Ramos (cell line): ENCODE data around the gene SASS6.

Source experiments
- in situ Hi-C: fragments of 300-500 bp; cut with MboI; formaldehyde crosslinking; loops from one replicate; pipeline ENCODE4 v1.14.3; 2022; ENCODE audit warnings: low sequenced_read_pairs; ENCODE audit not compliant: unreplicated experiment

SASS6 gene

GRCh38 chr1:100132566-100133477 is at the start of gene SASS6, which contains the start of gene TRMT13:
Gene SASS6 (minus strand): TSS chr1:100132930. CDS start chr1:100132814, 116 bp downstream.
Gene TRMT13 (plus strand): TSS chr1:100133163. CDS start chr1:100133169, 6 bp downstream.
- in situ Hi-C loops: no loop called here

- in situ Hi-C loops: no loop called here
These were observed 45.4 kb upstream of the SASS6 start, which contains the start of gene LRRC39 for GRCh38 chr1:100178091-100178490. Gene LRRC39 (minus strand): TSS chr1:100178256. CDS start chr1:100168516, 9,740 bp downstream.

DNA sequence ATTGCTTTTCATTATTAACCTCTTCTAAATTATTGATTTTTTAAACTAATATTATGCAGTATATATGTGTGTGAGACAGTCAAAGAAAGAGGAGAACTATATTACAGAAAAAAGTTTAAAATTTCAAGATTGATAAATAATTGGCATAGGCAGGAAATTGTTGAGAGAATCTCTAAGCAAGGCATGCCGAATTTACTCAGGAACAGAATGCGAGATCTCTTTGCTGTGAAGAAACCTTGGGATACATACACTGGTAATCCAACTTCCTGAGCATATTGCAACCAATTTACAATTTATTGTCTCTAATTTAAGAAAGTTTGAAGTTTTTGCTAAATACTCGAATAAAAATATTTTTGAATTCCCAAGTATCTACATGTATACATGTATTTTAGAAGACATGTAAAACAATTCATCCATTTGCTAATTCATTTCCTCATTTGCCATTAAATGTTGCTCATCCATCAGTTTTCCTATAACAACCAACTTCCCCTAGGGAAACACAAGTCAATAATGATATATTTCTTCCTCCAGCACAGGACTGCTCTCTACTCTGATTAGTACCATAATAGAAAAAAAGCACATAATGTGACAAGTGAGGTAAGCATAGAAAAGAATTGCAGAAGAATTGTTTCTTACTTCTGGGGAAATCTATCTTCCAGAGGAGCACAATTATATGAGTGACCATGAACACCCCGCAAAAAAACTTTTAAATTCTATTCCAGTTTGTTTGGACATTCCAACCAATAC is 44.7 kb upstream of the SASS6 start:
- in situ Hi-C loops: no loop called here

- in situ Hi-C loops: no loop called here
These were observed 35.3 kb upstream of the SASS6 start for GRCh38 chr1:100168051-100168450.

GRCh38 chr1:100164702-100165101 is 32.0 kb upstream of the SASS6 start:
- in situ Hi-C loops: no loop called here

DNA sequence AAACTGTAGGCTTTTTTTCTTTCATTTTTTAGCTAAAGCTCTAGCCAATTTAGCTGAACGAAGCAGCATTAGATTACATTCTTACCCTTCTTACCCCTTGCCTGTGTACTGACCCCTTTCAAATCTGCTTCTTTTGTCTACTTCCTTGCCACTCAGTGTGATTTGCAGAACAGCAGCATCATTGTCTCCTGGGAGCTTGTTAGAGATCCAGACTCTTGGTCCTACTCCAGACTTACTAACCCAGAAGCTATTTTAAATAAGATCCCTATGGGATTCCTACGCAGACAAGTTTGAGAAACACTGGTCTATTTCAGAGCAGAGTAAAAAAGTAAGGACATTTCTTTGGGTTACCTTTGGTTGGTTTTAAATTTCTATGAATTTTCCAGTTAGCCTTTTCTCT is 31.5 kb upstream of the SASS6 start:
- in situ Hi-C loops: no loop called here

- in situ Hi-C loops: no loop called here
These were observed 30.2 kb upstream of the SASS6 start for GRCh38 chr1:100162881-100163280.

GRCh38 chr1:100152271-100152670 is 19.5 kb upstream of the SASS6 start:
- in situ Hi-C loops: no loop called here

DNA sequence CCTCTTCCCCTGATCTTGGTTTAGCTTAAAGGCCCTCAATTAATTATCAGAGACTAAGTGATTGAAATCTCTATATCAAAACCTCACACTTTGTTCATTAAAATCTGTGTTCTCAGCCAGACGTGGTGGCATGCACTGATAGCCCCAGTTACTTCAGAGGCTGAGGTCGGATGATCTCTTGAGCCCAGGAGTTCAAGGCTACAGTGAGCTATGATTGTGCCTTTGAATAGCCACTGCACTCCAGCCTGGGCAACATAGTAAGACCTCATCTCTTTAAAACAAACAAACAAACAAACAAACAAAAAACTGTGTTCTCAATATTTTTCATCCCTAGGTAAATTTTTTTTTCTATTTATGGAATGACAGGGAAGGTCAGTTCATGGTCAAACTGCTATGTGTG is 18.9 kb upstream of the SASS6 start:
- in situ Hi-C loops: no loop called here

DNA sequence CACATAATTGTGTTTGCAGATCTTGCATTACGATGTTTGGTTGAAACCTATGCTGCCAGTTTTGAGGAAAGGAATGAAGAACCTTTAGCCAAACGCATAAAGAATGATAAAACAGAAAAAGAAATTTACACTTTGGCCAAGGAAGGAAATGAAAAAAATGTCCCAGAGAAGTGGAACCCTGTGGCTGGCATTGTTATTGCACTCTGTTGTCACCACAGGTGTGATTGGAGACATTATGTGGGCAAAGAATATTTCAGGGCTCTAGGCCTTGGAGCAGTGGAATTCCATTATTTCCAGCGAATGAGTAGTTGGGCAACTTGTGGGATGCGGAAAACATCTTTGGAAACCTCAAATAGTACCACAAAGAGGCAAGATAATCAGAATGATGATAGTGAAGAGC is 15.1 kb upstream of the SASS6 start:
- in situ Hi-C loops: no loop called here

DNA sequence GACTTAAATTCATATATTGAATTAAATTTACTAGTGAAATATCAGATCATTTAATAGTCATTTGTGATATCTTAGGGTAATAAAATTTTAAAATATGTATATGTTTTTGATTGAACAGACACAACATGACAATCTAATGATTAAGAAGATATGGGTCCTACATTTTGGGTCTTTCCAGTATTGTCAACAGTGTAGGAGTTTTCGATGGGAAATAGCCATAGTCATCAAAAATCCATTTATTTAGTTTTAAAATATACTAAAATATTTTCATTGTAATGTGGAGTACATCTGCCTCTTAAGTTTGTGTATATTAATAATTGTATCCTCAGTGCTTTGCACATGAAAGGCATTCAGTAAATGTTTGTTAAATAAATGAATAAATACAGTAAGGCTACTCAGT is 14.2 kb upstream of the SASS6 start:
- in situ Hi-C loops: no loop called here

DNA sequence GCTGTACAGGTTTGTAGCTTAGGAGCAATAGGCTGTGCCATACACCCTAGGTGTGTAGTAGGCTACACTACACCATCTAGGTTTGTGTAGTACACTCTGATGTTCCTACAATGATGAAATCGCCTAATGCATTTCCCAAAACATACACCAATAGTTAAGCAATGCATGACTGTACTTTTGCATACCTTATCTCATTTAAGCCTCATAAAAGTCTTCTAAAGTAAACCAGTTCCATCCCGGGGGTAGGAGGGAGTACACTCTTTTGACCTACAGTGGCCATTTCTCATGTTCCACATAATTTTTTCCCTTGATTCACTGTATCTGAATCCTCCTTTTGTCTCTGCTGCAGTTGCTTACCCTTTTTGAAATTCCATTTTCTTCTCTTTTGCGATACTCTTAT is 12.4 kb upstream of the SASS6 start:
- in situ Hi-C loops: no loop called here

GRCh38 chr1:100142343-100142742 is 9.6 kb upstream of the SASS6 start:
- in situ Hi-C loops: no loop called here

GRCh38 chr1:100141192-100141591 is 8.5 kb upstream of the SASS6 start:
- in situ Hi-C loops: no loop called here

DNA sequence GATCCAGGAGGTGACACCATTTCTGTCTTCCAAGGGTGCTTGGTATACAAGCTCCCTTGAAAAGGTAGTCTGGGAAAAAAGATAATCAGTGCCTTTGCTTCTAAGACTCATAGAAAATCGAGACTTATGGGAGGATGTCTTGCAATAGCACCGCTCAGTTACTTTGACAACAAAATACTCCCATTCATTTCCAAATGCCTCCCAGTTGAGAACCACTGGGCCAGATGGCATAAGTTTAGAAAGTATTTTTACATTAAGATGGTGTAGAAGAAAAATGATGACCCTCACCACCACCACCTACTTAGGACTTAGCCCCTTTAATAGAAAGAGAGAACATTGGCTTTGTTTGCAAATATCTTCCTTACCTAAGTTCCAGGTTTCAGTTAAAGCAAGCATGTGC is 4.9 kb upstream of the SASS6 start:
- in situ Hi-C loops: no loop called here

- in situ Hi-C loops: no loop called here
These were observed 2.1 kb upstream of the SASS6 start for GRCh38 chr1:100134872-100135271.

- in situ Hi-C loops: no loop called here
These were observed 1.1 kb downstream of the SASS6 start for GRCh38 chr1:100131623-100132022.

DNA sequence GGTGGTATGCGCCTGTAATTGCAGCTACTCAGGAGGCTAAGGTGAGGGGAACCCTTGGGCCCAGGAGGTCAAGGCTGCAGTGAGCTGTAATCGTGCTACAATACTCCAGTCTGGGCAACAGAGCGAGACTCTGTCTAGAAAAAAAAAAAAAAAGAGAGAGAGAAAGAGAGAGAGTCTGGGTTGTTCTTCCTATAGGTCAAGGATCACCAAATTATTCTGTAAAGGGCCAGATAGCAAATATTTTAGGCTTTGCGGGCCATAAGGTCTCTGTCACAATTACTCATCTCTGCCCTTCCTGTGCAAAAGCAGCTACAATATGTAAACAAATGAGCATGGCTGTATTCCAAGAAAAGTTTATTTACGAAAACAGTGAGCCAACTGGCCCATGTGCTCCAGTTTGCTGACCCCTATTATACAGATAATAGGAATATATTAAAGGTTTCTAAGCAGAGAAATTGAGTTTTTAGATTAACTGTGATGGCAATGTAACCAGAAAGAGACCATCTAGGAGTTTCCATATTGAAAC is 2.1 kb downstream of the SASS6 start:
- in situ Hi-C loops: no loop called here

- in situ Hi-C loops: no loop called here
These were observed 5.5 kb downstream of the SASS6 start for GRCh38 chr1:100127226-100127625.

DNA sequence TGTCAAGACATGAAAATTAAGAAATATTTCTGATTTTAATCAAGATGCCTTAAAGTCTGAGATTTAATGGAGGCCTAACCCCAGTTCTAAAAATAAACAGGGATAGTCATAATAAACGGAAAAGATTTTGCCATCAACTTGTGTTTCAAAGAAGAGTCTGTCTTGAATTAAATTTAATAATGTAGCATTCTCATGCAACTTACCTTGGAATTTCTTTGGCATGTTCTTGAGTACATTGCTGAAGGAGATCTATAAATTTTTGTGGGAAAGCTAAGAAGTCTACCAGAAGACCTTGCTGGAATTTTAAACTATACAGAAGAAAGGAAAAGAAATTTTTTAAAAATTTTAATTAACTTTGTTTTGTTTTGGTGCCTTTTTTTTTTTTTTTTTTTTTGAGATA is 10.6 kb downstream of the SASS6 start:
- in situ Hi-C loops: no loop called here

DNA sequence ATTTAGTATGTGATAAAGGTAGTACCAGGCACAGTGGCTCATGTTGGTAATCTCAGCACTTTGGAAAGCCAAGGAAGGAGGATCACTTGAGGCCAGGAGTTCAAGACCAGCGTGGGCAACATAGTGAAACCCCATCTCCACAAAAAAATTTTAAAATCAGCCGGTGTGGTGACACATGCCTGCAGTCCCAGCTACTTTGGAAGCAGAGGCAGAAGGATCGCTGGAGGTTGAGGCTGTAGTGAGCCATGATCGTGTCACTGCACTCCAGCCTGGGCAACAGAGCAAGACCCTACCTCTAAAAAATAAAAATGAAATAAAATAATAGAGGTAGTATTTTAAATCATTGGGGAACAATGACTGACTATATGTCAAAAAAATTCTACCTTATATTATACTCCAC is 17.2 kb downstream of the SASS6 start:
- in situ Hi-C loops: no loop called here
